22Rv1 (cell line): ENCODE data around the gene SH2D4B.

Source experiments
- ZFX ChIP-seq: fragments of 450-650 bp; IDR thresholded peaks from 2 replicates; pipeline ENCODE4 v1.6.1; 2017; ENCODE audit warnings: antibody characterized with exemption, borderline replicate concordance
- TF ChIP-seq, protein P1 (sequence below): fragments of 450-650 bp; IDR thresholded peaks from 2 replicates; pipeline ENCODE4 v1.5.1; 2017; ENCODE audit warnings: mild to moderate bottlenecking

DNA sequence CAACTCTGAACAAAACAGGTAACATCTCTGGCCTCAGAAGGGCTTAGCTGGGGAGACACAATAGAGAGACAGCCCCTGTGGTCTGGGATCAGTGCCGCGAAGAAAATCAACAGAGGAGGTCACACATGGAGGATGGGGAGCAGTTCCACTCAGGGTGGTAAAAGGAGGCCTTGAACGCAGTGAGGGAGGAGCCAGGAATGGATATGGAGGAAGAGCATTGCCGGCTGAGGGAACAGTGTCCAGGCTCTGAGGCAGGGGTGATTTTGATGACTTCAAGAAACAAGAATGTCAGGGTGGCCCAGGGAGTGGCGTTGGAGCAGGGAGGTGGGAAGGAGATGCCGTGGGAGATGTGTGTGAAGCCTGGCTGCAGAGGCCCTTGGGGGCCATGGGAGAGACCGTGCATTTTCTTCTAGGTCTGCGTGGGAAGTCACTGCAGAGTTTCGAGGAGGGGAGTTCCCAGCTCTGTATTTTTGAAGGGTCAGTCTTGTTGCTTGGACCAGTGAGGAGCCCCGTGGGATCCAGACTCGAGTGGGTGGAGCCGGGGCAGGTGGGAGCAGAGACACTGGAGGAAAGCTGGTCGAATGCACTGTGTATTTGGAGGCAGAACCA, 35.7 kb upstream of the SH2D4B start:
- TF ChIP-seq, protein P1, sequence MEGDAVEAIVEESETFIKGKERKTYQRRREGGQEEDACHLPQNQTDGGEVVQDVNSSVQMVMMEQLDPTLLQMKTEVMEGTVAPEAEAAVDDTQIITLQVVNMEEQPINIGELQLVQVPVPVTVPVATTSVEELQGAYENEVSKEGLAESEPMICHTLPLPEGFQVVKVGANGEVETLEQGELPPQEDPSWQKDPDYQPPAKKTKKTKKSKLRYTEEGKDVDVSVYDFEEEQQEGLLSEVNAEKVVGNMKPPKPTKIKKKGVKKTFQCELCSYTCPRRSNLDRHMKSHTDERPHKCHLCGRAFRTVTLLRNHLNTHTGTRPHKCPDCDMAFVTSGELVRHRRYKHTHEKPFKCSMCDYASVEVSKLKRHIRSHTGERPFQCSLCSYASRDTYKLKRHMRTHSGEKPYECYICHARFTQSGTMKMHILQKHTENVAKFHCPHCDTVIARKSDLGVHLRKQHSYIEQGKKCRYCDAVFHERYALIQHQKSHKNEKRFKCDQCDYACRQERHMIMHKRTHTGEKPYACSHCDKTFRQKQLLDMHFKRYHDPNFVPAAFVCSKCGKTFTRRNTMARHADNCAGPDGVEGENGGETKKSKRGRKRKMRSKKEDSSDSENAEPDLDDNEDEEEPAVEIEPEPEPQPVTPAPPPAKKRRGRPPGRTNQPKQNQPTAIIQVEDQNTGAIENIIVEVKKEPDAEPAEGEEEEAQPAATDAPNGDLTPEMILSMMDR = no peak
- TF ChIP-seq ZFX = no peak
